HG02938 (cell line): ENCODE measurements around the gene LMAN1L.
A peak's percentile ranks its signal among the peaks of the same experiment; 100 is the strongest.

ENCODE experiments used
- ATAC-seq: cut with Tn5 transposase; IDR thresholded peaks from one replicate; pipeline ENCODE4 v1.9.1; 2021; ENCODE audit warnings: mild to moderate bottlenecking, moderate library complexity; ENCODE audit not compliant: unreplicated experiment

Gene LMAN1L

DNA sequence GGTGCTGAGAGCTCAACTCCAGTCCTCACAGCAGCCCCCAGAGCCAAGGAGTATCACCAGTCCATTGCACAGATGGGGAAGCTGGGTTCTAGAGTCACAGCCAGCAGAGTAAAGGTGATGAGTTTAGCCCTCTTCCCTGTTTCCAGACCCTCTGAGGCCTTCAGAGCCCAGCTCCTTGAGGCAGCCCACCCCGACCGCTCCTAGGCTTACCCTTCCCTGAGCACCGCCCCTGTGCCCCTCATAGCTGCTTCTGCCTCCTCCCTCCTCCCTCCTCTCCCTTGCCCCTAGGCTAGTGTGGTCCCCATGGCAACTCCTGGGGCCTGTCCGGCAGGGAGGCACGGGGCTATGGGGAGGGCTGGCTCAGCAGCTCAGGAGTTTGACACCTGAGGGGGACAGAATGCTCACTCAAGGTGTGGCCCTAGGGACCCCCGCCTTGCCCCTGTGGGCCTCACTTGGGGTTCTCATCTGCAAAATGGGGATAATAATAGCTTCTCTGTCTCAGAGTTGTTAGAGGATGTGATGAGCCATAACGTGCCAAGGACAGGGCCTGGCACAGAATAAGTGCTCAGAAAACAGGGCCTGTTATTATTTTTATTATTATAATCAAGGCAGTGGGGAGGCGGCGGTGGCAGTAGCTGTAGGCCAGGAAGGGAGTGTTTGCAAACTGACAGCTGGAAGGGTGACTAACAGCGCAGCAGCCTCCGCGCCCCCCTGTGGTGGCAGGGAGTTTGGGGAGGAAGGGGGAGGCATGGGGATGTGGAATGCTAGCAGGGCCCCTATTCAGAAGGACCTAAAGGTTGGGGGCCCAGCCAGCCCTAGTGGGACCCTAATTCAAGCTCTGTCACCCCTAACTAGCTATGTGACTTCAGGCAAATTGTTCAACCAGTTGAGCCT, 19.3 kb upstream of the LMAN1L start:
- no peak for ATAC-seq

DNA sequence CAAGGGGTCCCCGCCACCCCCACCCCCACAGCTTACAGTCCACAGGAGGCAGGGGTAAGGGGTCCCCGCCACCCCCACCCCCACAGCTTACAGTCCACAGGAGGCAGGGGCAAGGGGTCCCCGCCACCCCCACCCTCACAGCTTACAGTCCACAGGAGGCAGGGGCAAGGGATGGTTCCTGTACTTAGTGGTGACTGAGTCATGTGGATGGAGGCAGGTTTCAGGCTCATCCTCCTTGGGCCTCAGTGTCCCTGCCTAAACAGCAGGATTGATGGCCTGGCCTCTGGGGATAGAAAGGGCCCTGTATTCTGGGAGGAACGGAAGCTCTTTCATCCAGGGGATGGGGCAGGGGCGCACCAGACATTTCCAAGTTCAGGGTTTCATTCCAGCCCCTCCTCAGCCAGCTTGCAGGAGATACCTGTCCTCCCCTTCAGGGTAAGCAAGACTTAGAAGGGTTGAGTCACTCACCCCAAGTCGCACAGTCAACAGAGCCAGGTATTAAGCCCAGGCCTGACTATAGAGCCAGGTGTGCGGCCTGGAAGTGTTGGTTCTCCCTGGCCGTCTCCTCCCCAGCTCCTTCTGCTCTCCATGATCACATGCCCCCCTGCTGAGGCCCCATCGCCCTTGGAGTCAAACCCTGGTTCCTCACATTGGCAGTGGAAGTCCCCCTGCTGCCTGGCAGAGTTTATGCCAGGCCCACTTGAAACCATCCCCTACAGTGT, 18.2 kb upstream of the LMAN1L start:
- no peak for ATAC-seq

DNA sequence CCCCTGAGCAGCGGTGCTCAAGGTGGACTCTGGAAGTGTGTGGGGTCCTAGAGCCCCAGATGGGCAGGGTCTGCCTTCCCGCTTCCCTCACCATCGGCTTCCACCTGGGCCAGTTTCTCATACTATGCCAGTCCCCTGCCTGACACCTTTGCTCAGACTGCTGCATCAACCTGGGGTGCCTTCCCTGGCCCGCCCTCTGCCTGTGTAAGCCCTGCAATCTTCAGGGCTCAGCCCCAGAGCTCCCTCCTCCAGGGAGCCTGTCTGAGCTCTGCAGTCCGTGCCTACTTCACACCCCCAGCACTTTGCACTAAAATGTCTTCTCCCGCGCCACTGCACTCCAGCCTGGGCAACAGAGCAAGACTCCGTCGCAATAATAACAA, 17.7 kb upstream of the LMAN1L start:
- no peak for ATAC-seq

DNA sequence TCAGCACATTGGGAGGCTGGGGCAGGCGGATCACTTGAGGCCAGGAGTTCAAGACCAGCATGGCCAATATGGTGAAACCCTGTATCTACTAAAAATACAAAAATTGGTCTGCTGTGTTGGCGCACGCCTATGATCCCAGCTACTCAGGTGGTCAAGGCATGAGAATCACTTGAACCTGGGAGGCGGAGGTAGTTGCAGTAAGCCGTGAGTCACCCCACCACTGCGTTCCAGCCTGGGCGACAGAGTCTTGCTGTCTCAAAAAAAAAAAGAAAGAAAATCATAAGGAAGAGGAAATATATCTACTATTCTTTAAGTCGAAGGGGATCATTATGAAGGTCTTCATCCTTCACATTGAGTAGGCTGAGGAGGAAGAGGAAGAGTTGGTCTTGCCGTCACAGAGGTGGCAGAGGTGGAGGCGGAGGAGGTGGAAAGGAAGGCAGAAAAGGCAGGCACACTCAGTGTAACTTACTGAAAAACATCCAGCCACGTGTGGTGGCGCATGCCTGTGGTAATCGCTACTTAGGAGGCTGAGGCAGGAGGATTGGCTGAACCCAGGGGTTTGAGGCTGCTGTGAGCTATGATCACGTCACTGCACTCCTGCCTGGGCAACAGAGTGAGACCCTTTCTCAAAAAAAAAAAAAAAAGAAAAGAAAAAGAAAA, 16.5 kb upstream of the LMAN1L start:
- no peak for ATAC-seq

DNA sequence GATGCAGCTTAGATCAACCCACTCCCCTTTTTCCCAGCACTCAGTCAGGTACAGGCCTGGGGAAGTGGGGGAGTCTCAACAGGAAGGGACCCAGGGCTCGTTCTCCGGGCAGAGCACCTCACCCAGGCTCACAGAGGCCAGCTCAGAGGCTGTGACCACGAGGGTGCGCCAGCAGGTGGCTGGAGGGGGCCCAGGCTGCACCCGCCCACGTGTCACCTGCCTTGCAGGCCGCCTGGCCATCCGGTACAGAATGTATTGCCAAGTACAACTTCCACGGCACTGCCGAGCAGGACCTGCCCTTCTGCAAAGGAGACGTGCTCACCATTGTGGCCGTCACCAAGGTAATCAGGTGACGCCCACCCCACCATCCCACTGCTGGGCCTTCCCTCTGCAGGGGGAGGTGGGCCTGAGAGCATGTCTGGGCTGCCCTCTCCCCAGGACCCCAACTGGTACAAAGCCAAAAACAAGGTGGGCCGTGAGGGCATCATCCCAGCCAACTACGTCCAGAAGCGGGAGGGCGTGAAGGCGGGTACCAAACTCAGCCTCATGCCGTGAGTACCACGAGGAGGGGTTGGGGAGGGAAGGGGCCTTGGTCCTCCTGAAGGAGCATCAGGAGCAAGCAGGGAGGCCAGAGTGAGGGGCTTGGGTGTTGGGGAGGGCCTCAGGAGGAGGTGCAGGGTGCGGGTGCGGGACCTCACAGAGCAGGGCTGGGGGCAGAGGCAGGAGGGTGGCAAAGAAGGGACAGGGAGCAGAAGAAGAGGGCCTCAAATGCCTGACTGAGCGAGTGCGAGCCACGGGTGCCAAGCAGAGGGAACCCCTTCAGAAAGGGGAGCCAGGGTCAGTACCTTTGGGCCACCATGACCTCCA, 14.0 kb upstream of the LMAN1L start:
- no peak for ATAC-seq

DNA sequence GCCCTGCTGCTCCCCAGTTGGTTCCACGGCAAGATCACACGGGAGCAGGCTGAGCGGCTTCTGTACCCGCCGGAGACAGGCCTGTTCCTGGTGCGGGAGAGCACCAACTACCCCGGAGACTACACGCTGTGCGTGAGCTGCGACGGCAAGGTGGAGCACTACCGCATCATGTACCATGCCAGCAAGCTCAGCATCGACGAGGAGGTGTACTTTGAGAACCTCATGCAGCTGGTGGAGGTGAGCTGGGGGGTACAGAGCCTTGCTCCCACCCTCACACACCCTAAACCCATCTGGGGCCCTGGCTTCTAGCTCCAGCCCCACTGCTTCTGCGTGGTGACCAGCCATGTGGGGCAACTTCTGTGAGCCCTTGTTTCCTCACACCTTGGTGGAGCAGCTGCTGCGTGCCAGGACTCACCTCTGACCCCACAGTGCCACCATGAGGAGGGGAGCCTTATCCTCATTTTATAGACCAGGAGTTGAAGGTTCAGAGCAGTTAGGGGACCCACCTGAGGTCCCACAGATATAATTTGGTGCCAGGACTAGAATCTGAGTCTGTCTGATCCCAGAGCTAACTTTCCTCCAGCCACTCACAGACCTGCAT, 13.3 kb upstream of the LMAN1L start:
- peak; percentile 11 for ATAC-seq

DNA sequence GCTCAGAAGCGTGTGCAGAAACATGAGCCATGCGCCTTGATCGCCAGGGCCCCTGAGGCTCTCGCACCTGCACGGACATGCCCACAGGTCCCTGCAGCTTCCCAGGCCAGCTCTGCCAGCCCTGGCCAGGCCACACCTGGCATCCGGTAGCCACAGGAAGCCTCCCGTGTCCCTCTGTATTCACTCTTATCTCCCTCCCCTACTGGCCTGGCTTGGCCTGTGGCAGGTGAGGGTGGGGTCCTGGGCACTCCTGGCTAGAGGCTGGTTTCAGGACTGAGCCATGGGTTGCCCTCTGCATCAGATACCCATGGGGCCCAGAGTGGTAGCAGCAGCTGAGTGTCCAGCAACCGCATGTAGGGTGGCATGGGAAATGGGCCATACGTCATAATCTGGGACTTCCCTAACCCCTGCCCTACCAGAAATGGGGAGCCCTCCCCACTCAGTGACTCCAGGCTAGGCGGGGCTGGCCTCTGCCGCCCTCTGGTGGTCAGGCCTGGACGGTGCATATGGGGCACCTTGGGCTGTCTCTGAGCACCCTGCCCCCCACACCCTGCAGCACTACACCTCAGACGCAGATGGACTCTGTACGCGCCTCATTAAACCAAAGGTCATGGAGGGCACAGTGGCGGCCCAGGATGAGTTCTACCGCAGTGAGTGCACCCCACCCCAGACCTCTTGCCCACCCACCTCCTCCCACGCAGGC, 12.6 kb upstream of the LMAN1L start:
- ATAC-seq = peak; percentile 50

DNA sequence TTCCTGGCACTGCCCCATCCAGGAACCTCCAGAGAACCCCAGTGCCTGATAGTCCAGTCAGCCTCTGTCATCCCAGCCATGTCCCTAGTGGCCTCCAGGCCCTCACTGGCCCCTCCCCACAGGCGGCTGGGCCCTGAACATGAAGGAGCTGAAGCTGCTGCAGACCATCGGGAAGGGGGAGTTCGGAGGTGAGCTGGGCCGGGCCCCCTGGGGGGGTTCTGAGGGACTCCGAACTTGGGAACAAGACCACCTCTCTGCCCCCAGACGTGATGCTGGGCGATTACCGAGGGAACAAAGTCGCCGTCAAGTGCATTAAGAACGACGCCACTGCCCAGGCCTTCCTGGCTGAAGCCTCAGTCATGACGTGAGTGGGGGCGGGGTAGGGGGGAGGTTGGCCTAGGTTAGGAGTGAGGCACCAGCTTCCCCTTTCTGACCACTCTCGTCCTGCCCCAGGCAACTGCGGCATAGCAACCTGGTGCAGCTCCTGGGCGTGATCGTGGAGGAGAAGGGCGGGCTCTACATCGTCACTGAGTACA, 12.0 kb upstream of the LMAN1L start:
- ATAC-seq = no peak

DNA sequence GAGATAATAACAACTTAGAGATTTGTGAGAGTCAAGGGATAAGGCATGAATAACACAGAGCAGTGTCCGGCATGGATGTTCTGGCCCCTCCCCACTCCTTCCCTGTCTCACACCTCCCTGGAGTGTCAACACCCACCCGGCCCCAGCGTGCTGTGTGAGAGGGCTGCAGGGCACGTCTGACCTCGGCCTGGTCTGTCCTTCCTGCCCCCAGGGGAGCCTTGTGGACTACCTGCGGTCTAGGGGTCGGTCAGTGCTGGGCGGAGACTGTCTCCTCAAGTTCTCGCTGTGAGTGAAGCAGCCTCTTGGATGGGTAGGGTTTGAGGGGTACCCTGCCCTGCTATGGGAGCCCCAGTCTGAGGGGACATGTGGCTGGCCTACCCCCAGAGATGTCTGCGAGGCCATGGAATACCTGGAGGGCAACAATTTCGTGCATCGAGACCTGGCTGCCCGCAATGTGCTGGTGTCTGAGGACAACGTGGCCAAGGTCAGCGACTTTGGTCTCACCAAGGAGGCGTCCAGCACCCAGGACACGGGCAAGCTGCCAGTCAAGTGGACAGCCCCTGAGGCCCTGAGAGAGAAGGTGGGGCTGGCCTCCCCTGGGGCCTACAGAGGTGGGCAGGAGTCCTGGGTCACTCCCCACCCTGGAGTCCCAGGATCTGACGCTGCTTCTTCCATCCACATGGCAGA, 11.2 kb upstream of the LMAN1L start:
- no peak for ATAC-seq

DNA sequence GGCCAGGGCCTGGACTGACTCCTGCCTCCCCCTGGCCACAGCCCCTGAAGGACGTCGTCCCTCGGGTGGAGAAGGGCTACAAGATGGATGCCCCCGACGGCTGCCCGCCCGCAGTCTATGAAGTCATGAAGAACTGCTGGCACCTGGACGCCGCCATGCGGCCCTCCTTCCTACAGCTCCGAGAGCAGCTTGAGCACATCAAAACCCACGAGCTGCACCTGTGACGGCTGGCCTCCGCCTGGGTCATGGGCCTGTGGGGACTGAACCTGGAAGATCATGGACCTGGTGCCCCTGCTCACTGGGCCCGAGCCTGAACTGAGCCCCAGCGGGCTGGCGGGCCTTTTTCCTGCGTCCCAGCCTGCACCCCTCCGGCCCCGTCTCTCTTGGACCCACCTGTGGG, 10.3 kb upstream of the LMAN1L start:
- no peak for ATAC-seq

DNA sequence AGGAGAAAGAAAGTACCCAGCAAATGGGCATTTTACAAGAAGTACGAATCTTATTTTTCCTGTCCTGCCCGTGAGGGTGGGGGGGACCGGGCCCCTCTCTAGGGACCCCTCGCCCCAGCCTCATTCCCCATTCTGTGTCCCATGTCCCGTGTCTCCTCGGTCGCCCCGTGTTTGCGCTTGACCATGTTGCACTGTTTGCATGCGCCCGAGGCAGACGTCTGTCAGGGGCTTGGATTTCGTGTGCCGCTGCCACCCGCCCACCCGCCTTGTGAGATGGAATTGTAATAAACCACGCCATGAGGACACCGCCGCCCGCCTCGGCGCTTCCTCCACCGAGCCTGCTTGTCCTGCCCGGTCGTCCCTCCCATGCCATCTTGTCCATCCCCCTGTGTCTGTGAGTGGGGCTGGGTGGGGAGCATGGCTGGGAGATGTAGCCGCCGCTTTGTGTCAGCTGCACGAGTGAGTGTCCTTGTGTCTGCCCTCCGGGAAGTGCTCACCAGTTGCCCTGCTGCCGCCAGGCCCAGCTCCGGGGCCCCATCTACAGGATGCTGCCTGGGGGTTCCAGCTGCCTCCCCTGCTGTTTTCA, 9.7 kb upstream of the LMAN1L start:
- ATAC-seq = no peak

DNA sequence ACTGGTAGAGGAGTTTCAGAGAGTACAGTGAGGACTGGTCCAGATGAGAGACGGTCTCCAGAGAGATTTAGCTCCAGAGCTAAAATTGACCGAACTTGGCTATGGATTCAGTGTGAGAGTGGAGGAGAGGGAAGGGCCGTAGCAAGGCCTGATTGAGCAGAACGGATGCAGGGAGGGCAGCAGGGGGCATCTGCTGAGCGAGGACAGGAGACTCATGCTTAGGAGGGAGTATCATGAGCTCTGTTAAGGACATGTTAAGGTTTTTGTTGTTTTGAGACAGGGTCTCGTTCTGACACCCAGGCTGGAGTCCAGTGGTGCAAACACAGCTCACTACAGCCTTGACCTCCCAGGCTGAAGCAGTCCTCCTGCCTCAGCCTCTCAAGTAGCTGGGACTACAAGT, 7.7 kb upstream of the LMAN1L start:
- ATAC-seq = no peak

DNA sequence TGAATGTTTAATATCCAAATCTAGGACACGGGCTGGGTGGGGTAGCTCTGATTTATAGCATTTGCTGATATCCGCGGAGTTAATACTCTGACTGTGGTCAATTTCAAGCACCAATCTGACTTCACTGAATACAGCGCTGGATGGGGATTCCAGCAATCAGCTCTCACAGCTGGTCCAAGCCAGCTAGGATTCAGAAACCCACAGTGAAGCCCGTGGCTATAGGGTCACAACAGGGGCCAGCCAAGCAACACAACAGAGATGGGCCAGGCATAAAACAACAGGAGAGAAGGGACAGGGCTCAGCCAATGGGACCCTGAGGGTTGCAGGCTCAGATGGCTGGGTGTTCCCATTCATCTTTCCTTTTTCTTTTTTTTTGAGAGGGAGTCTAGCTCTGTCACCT, 5.4 kb upstream of the LMAN1L start:
- no peak for ATAC-seq

DNA sequence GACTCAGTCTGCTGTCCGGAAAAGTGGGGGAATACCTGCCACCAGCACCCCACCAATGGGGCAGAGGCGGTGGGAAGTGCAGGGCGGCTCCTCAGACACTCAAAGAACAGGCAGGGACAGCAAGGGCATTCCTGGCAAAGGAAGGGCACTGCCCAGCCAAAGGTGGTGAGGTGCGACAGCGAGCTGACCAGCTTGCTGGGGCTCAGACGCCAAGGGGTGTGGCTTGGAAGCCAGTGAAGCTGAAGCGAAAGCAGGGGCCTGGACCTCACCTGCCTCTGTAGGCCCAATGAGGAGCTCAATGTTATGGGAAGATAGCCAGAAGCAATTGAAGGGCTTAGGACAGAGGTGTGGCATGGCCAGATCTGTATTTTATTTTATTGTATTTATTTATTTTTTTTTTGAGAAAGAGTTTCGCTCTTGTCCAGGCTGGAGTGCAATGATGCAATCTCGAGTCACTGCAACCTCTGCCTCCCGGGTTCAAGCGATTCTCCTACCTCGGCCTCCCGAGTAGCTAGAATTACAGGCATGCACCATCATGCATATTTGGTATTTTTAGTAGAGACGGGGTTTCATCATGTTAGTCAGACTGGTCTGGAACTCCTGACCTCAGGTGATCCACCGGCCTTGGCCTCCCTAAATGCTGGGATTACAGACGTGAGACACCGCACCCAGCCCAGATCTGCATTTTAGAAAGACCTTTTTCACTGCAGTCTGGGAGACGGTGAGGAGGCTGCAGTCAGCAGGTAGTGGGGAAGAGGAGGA, 4.4 kb upstream of the LMAN1L start:
- no peak for ATAC-seq

DNA sequence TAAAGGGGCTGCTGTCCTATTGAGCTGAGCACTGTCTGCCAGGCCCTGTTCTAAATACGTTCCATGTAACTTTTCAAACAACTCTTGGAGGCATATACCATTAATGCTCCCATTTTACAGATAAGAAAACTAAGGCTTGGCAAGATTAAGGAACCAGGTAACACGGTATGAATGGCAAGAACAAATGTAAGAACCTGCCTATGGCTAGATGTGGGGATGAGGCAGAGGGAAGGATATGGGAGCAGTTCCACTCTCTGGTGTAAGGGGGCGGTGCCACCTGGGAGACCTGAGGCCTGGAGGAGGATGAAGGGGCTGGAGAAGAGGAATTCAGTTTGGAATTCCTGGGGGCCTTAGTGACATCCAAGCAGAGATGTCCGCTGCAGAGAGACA, 3.8 kb upstream of the LMAN1L start:
- ATAC-seq = no peak

DNA sequence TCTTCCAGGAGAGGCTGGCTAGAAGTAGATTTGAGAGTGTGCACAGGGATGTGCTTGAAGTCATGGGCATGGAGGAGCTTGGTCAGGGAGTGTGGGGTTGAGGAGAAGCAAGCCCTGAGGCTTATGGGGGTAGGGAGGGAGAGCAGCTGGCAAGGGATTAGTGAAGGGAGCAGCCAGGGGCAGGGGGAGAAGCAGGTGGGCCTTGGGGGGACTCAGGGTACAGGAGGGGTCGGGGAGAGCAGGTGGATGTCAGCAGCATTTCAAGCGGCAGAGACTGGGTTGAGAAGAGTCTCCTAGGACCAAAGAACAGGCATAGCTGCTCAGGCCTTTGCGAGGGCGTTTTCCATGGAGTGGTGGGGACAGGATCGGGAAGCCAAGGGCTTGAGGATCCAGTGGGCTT, 3.4 kb upstream of the LMAN1L start:
- no peak for ATAC-seq

DNA sequence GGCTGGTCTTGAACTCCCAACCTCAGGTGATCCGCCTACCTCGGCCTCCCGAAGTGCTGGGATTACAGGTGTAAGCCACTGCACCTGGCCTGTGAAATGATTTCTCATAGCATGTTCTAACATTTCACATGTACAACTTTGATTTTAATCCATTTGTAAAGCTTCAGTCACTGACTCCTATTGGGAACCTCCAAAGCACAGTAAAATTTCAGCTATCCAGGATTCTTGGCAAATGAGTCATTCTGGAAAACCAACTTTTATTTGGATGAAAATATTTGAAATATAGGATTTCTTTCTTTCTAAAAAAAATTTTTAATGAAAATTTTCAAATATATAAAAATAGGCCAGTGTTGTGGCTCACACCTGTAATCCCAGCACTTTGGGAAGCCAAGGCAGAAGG, 2.7 kb upstream of the LMAN1L start:
- ATAC-seq = no peak
